Omental fat pad (tissue), 4 donors: ENCODE data around the gene TAC3. TPM values are rescaled to one million over a fixed set of nuclear protein-coding genes. Genes with fewer than 3 reads are reported as not detected.

Experiments
- ATAC-seq: fragments of 150-250 bp; one replicate; pipeline ENCODE4 v1.9.1; 2016; ENCODE audit warnings: mild to moderate bottlenecking, moderate library complexity; ENCODE audit not compliant: low FRiP score
- DNase-seq: peaks from one replicate; pipeline ENCODE4 v3.0.0-alpha.2; 2019; ENCODE audit warnings: low spot score
- total RNA-seq, 4 donors: library from RNA; depleted of rRNA; stranded (reverse); fragments of >200 nt; gene quantifications; one replicate each; pipeline ENCODE4 v1.1.0, GENCODE V29; 2016
- TF ChIP-seq, protein P1 (sequence below), 3 donors: fragments of 450-650 bp; IDR thresholded peaks; one replicate each; pipeline ENCODE4 v1.5.1; 2016 to 2017; ENCODE audit warnings: antibody characterized with exemption in 3 of 3, mild to moderate bottlenecking in 3 of 3, moderate library complexity in 2 of 3

The TAC3 gene
- total RNA-seq, 4 donors from 2014 or later: not detected

DNA sequence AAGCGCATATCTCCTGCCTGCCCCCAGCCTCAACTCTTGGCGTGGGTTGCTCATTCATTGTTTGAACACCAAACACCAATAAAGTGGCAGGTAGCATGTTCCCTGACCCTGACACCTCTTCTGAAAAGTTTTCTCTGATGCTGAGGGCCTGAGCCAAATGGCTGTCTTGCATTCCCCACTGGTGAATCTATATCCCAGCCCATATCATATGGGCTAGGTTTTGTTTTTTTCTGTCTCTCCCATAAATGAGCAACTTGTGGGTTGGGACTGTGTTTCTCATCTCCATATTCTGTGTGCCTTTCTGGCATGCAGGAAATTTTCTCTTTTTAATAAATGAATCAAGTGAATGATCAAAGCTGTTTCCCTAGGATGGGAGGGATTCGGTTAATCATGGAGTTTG is 28.6 kb upstream of the TAC3 start:
- no peak for DNase-seq
- ATAC-seq: no peak
- TF ChIP-seq, protein P1, sequence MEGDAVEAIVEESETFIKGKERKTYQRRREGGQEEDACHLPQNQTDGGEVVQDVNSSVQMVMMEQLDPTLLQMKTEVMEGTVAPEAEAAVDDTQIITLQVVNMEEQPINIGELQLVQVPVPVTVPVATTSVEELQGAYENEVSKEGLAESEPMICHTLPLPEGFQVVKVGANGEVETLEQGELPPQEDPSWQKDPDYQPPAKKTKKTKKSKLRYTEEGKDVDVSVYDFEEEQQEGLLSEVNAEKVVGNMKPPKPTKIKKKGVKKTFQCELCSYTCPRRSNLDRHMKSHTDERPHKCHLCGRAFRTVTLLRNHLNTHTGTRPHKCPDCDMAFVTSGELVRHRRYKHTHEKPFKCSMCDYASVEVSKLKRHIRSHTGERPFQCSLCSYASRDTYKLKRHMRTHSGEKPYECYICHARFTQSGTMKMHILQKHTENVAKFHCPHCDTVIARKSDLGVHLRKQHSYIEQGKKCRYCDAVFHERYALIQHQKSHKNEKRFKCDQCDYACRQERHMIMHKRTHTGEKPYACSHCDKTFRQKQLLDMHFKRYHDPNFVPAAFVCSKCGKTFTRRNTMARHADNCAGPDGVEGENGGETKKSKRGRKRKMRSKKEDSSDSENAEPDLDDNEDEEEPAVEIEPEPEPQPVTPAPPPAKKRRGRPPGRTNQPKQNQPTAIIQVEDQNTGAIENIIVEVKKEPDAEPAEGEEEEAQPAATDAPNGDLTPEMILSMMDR (IDR thresholded peaks at IDR 0.05): no peak

- ATAC-seq (no peak), DNase-seq (no peak)
- TF ChIP-seq, protein P1 (IDR thresholded peaks at IDR 0.05): no peak
Observed at GRCh38 chr12:57044468-57044867, 28.1 kb upstream of the TAC3 start.

GRCh38 chr12:57042695-57043094 is 26.4 kb upstream of the TAC3 start:
- ATAC-seq: no peak
- TF ChIP-seq, protein P1 (IDR thresholded peaks at IDR 0.05): no peak
- no peak for DNase-seq

- DNase-seq: no peak
- ATAC-seq: no peak
- TF ChIP-seq, protein P1 (IDR thresholded peaks at IDR 0.05): no peak
Observed at GRCh38 chr12:57040750-57041149, 24.4 kb upstream of the TAC3 start.

DNA sequence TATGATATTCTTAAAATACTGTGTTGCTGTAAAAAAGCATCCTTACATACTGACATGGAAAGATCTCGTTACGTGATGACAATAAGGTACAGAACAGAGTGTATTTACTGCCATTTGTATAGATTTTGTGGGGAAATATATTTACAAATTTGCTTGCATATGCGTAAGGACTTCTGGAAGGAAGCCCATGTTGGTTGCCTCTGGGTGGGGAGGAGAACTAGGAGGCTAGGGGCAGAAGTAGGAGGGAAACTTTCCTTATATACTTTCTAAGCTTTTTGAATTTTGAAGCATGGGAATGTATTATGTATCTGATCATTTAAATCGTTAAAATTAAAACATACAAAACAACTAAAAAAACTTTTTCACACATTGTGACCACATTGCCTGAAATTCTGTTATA is 23.9 kb upstream of the TAC3 start:
- ATAC-seq (no peak), DNase-seq (no peak)
- TF ChIP-seq, protein P1 (IDR thresholded peaks at IDR 0.05): no peak

DNA sequence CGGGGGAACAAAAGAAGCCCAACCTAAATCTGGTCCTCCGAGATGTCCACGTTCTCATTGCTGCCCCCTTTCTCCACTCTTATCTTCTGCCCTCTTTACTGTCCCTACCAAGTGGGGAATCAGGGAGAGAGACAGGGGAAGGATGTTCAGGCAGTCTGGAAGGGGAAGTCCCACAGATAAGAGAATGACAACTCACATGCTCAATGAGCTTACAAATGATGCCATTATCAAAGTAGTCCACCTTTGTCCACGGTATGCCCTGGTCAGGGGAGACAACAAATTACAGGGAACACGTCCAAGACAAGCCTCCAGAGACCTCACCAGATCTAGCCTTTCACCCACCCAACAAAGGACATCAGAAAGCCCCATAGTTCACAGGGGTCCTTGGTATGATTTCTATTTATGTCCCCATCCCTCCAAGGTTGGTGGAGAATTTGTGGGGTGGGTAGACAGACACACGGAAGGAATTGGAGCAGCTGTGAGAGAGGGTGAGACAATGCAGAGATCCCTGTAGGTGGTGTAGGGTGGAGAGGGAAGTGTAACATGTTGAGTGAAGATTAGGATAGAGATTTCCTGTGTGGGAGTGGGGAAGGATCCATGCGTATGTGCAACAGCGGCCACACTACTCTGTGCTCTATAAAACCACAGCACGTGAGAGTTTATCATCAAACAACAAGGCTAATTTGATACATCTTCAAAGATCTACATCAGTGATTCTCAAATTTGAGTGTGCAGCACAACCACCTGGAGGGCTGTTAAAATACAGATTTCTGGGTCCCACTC is 22.9 kb upstream of the TAC3 start:
- TF ChIP-seq, protein P1 (IDR thresholded peaks at IDR 0.05): no peak
- DNase-seq: no peak
- no peak for ATAC-seq

GRCh38 chr12:57037264-57037663 is 20.9 kb upstream of the TAC3 start:
- no peak for DNase-seq
- TF ChIP-seq, protein P1 (IDR thresholded peaks at IDR 0.05): no peak
- no peak for ATAC-seq
